A375 (cell line): Measurements from ENCODE around the gene CRTC3. TPM values are rescaled to one million over a fixed set of nuclear protein-coding genes. Genes with fewer than 3 reads are reported as not detected.

ENCODE experiments used
- total RNA-seq: library from RNA; depleted of rRNA; stranded (reverse); fragments of >200 nt; shearing (Covaris generic); gene quantifications from 2 replicates; pipeline ENCODE4 v1.2.3, GENCODE V29; 2014; rRNA removed

CRTC3 gene, protein sequence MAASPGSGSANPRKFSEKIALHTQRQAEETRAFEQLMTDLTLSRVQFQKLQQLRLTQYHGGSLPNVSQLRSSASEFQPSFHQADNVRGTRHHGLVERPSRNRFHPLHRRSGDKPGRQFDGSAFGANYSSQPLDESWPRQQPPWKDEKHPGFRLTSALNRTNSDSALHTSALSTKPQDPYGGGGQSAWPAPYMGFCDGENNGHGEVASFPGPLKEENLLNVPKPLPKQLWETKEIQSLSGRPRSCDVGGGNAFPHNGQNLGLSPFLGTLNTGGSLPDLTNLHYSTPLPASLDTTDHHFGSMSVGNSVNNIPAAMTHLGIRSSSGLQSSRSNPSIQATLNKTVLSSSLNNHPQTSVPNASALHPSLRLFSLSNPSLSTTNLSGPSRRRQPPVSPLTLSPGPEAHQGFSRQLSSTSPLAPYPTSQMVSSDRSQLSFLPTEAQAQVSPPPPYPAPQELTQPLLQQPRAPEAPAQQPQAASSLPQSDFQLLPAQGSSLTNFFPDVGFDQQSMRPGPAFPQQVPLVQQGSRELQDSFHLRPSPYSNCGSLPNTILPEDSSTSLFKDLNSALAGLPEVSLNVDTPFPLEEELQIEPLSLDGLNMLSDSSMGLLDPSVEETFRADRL
- total RNA-seq = 10.0 and 10.4 TPM in 2 replicates

DNA sequence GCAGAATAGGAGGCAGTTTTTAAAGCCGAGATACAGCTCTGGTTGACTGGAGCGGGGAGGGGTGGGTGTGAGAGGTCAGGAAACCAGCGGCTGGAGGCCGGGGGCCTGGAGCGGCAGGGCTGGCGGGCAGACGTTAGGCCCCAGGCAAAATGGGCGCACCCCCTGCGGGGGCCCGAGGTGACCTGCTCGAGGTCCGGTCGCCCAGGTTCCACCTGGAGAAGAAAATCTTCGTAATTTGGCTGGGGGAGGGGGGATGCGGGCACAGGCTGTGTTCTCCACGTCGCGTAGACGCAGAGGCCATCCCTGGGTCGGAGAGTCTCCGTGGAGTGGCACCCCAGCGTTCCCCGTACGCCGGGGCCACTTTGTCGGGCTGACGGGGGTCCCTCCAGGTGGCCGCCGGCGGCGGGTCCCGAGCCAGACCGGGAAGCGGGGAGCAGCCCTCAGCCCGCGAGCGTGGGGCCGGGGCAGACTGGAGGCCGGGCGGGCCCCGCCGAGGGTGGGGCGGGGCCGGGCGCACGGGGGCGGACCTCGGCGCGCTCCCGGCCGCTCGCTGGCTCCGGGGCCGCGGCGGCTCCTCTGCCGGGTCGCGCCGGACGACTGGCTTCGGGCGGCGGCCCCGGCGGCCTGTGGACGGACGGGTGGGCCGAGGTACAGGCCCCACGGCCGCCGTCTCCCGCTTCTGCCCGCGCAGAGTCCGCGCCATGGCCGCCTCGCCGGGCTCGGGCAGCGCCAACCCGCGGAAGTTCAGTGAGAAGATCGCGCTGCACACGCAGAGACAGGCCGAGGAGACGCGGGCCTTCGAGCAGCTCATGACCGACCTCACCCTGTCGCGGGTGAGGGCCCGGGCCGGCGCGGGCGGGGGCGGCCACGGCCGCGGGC lies at the start of gene CRTC3:
Gene CRTC3, plus strand, starts transcription at position 553 of the 879 bp plus-strand sequence. Its CDS starts 149 bp downstream, at position 702.

Other genes starting within 250 kb of the CRTC3 start
- gene ZNF774, start 177.6 kb upstream of the CRTC3 start, total RNA-seq = 1.2 and 3.4 TPM in 2 replicates
- 171 and 192 TPM in 2 replicates for gene IQGAP1, start 141.7 kb upstream of the CRTC3 start, total RNA-seq
- 16.1 and 16.9 TPM in 2 replicates for gene BLM, start 187.4 kb downstream of the CRTC3 start, total RNA-seq